GM12892 (cell line): ENCODE data around the gene NR2E1.

Source experiments
- POLR2A ChIP-seq: IDR thresholded peaks from 2 replicates; pipeline ENCODE4 v1.6.1; 2011; ENCODE audit warnings: low read depth, low read length, control low read depth
- POLR2AphosphoS5 ChIP-seq: IDR thresholded peaks from 2 replicates; pipeline ENCODE4 v1.6.1; 2011; ENCODE audit warnings: low read depth, low read length, control low read depth
- TAF1 ChIP-seq: IDR thresholded peaks from 2 replicates; pipeline ENCODE4 v1.6.1; 2011; ENCODE audit warnings: low read depth, mild to moderate bottlenecking, control low read depth, low read length, borderline replicate concordance

- TF ChIP-seq POLR2A (no peak), TAF1 (no peak), POLR2AphosphoS5 (no peak)
These were observed 5.6 kb downstream of the NR2E1 start for GRCh38 chr6:108171291-108171917.
